SU-DHL-6 (cell line): ENCODE results near the gene RPGRIP1.
A peak's percentile ranks its signal among the peaks of the same experiment; 100 is the strongest.

Source experiments
- H2AFZ ChIP-seq: fragments of 200-600 bp; sonication (generic); 2 replicates; pipeline ENCODE4 v1.6.1; 2014; ENCODE audit warnings: low read depth, mild to moderate bottlenecking, moderate library complexity, mixed read lengths, antibody characterized with exemption, low read length; ENCODE audit not compliant: severe bottlenecking
- H3F3A ChIP-seq: fragments of 200-600 bp; shearing (Covaris generic); 2 replicates; pipeline ENCODE4 v1.6.0; 2016; ENCODE audit warnings: antibody characterized with exemption, mild to moderate bottlenecking; ENCODE audit not compliant: insufficient read depth
- H3K27ac ChIP-seq: fragments of 200-600 bp; sonication (generic); 2 replicates; pipeline ENCODE4 v1.5.1; 2016; ENCODE audit warnings: low read depth, mild to moderate bottlenecking, low read length, moderate library complexity, mixed read lengths
- H3K27me3 ChIP-seq: fragments of 200-600 bp; sonication (generic), shearing (Covaris generic); 2 replicates; pipeline ENCODE4 v1.6.0; 2014; ENCODE audit warnings: mild to moderate bottlenecking, low read length
- H3K36me3 ChIP-seq: fragments of 200-600 bp; sonication (generic); 2 replicates; pipeline ENCODE4 v1.6.1; 2014; ENCODE audit warnings: mild to moderate bottlenecking, low read length, mixed read lengths
- H3K4me2 ChIP-seq: fragments of 300-600, 200-600 bp; shearing (Covaris generic), sonication (generic); 2 replicates; pipeline ENCODE4 v1.6.0; 2014; ENCODE audit warnings: low read length, low read depth, mild to moderate bottlenecking; ENCODE audit not compliant: poor library complexity, severe bottlenecking
- H3K4me3 ChIP-seq: fragments of 200-600 bp; sonication (generic); 2 replicates; pipeline ENCODE4 v1.5.1; 2014; ENCODE audit warnings: antibody characterized with exemption, low read length, mild to moderate bottlenecking, mixed read lengths; ENCODE audit not compliant: insufficient read depth, poor library complexity, severe bottlenecking
- H3K79me2 ChIP-seq: fragments of 200-600 bp; sonication (generic); 2 replicates; pipeline ENCODE4 v1.6.1; 2014; ENCODE audit warnings: mild to moderate bottlenecking, low read length, moderate library complexity; ENCODE audit not compliant: insufficient read depth
- H3K9ac ChIP-seq: fragments of 200-600 bp; sonication (generic); 2 replicates; pipeline ENCODE4 v1.7.0; 2014; ENCODE audit warnings: mild to moderate bottlenecking, low read length
- H3K9me2 ChIP-seq: fragments of 200-600 bp; sonication (generic); replicated peaks from 2 replicates; pipeline ENCODE4 v1.6.1; 2014; ENCODE audit warnings: low read length; ENCODE audit not compliant: insufficient read depth
- H3K9me3 ChIP-seq: fragments of 200-600 bp; sonication (generic); 2 replicates; pipeline ENCODE4 v1.6.1; 2014; ENCODE audit warnings: low read length, mixed read lengths; ENCODE audit not compliant: insufficient read depth
- H4K20me1 ChIP-seq: fragments of 200-600 bp; sonication (generic); 2 replicates; pipeline ENCODE4 v1.6.1; 2014; ENCODE audit warnings: low read depth, mild to moderate bottlenecking, antibody characterized with exemption, low read length, moderate library complexity, mixed read lengths
- CTCF ChIP-seq: fragments of 200-600 bp; sonication (generic); IDR thresholded peaks from one replicate; pipeline ENCODE4 v1.5.1; 2017; ENCODE audit warnings: antibody characterized with exemption, mild to moderate bottlenecking, low read length, moderate library complexity; ENCODE audit not compliant: insufficient read depth, poor library complexity, severe bottlenecking
- EZH2phosphoT487 ChIP-seq: fragments of 200-600 bp; sonication (generic), shearing (Covaris generic); conservative IDR thresholded peaks from 2 replicates; pipeline ENCODE4 v1.6.1; 2018; ENCODE audit warnings: mild to moderate bottlenecking, antibody characterized with exemption, low read length, moderate library complexity, mixed read lengths

RPGRIP1 gene

GRCh38 chr14:21263284-21264024 lies 16.4 kb upstream of the RPGRIP1 start:
- peak overlapping the region; percentile 97 for H3K4me2 ChIP-seq
- H3K9ac ChIP-seq = no peak overlapping the region
- H4K20me1 ChIP-seq = peaks cover 86% of the 10 kb centered on the region
- no peak overlapping the region for H2AFZ ChIP-seq
- peaks cover 75% of the 10 kb centered on the region for H3F3A ChIP-seq
- no peak overlapping the region for H3K27ac ChIP-seq
- no peak overlapping the region for H3K4me3 ChIP-seq
- peaks cover 100% of the 10 kb centered on the region for H3K79me2 ChIP-seq
- no peaks in the 10 kb centered on the region for H3K9me2 ChIP-seq
- TF ChIP-seq CTCF (no peak), EZH2phosphoT487 (no peak)
- H3K27me3 ChIP-seq = no peaks in the 10 kb centered on the region
- H3K9me3 ChIP-seq = no peaks in the 10 kb centered on the region
- H3K36me3 ChIP-seq = peaks cover 75% of the 10 kb centered on the region

GRCh38 chr14:21264025-21264801 lies 15.7 kb upstream of the RPGRIP1 start:
- Histone ChIP-seq H3F3A (peaks cover 68% of the 10 kb centered on the region), H3K9me3 (no peaks in the 10 kb centered on the region), H3K79me2 (peaks cover 100% of the 10 kb centered on the region), H3K4me2 (peak overlapping the region; percentile 97), H3K36me3 (peaks cover 72% of the 10 kb centered on the region), H3K9ac (no peak overlapping the region), H3K4me3 (peak overlapping the region; percentile 19), H3K27me3 (no peaks in the 10 kb centered on the region), H2AFZ (no peak overlapping the region), H4K20me1 (peaks cover 81% of the 10 kb centered on the region), H3K9me2 (no peaks in the 10 kb centered on the region), H3K27ac (no peak overlapping the region)
- TF ChIP-seq CTCF = no peak

- Histone ChIP-seq H3K4me2 (peak overlapping the region; percentile 97), H2AFZ (no peak overlapping the region), H3F3A (peaks cover 53% of the 10 kb centered on the region), H3K4me3 (peak overlapping the region; percentile 96), H3K9me3 (no peaks in the 10 kb centered on the region), H3K27ac (peak overlapping the region; percentile 75; the same call in 1 of the 2 replicates), H3K9ac (peak overlapping the region; percentile 90), H3K79me2 (peaks cover 68% of the 10 kb centered on the region), H3K27me3 (no peaks in the 10 kb centered on the region), H4K20me1 (peaks cover 60% of the 10 kb centered on the region), H3K9me2 (no peaks in the 10 kb centered on the region), H3K36me3 (peaks cover 53% of the 10 kb centered on the region)
- TF ChIP-seq CTCF = no peak
- TF ChIP-seq EZH2phosphoT487 = no peak
Observed at GRCh38 chr14:21267431-21267845, 12.4 kb upstream of the RPGRIP1 start.
